B cell (primary cell): ENCODE data around the gene TANGO6.

Experiments
- EZH2 ChIP-seq: IDR thresholded peaks from 2 replicates; pipeline ENCODE4 v1.6.1; 2012; ENCODE audit warnings: borderline replicate concordance, low read depth, mild to moderate bottlenecking, moderate library complexity, low read length; ENCODE audit not compliant: insufficient read depth, poor library complexity, severe bottlenecking
- TF ChIP-seq, protein P1 (sequence below): fragments of 200-600 bp; IDR thresholded peaks from one replicate; pipeline ENCODE4 v1.8.0; 2022; ENCODE audit warnings: antibody characterized with exemption, mild to moderate bottlenecking

DNA sequence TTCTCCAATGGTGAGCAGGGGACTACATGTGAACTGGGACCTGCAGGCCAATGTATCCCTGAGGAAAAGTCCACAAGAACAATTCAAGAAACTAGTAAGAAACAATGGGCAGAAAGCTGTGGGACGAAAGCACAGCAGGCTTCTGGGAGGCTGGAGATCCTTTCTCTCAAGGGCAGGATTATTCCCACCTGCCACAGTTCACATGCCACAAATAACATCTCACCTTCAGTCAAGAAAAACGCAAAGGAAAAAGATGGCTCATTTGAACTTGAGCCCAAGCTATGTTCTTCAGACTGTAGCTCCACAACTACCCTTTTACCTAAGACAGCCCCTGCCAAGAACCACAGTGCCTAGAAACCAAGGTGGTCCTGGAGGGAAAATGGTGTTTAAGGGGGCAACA lies 275.1 kb downstream of the TANGO6 start:
- TF ChIP-seq, protein P1, sequence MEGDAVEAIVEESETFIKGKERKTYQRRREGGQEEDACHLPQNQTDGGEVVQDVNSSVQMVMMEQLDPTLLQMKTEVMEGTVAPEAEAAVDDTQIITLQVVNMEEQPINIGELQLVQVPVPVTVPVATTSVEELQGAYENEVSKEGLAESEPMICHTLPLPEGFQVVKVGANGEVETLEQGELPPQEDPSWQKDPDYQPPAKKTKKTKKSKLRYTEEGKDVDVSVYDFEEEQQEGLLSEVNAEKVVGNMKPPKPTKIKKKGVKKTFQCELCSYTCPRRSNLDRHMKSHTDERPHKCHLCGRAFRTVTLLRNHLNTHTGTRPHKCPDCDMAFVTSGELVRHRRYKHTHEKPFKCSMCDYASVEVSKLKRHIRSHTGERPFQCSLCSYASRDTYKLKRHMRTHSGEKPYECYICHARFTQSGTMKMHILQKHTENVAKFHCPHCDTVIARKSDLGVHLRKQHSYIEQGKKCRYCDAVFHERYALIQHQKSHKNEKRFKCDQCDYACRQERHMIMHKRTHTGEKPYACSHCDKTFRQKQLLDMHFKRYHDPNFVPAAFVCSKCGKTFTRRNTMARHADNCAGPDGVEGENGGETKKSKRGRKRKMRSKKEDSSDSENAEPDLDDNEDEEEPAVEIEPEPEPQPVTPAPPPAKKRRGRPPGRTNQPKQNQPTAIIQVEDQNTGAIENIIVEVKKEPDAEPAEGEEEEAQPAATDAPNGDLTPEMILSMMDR = no peak
- TF ChIP-seq EZH2 = no peak
